Renal cortical epithelial cell (primary cell): ENCODE results near the gene AEBP1. TPM values are rescaled to one million over a fixed set of nuclear protein-coding genes. Genes with fewer than 3 reads are reported as not detected.
A peak's percentile ranks its signal among the peaks of the same experiment; 100 is the strongest.

Experiments
- DNase-seq: peaks from one replicate; pipeline ENCODE4 v3.0.0-alpha.2; 2011; ENCODE audit warnings: low read depth
- total RNA-seq: library from RNA; depleted of rRNA; stranded (reverse); fragments of >200 nt; gene quantifications from 2 replicates; pipeline ENCODE4 v1.2.3, GENCODE V29; 2014

AEBP1 gene
- total RNA-seq: 3.5 and 19.0 TPM in 2 replicates

DNA sequence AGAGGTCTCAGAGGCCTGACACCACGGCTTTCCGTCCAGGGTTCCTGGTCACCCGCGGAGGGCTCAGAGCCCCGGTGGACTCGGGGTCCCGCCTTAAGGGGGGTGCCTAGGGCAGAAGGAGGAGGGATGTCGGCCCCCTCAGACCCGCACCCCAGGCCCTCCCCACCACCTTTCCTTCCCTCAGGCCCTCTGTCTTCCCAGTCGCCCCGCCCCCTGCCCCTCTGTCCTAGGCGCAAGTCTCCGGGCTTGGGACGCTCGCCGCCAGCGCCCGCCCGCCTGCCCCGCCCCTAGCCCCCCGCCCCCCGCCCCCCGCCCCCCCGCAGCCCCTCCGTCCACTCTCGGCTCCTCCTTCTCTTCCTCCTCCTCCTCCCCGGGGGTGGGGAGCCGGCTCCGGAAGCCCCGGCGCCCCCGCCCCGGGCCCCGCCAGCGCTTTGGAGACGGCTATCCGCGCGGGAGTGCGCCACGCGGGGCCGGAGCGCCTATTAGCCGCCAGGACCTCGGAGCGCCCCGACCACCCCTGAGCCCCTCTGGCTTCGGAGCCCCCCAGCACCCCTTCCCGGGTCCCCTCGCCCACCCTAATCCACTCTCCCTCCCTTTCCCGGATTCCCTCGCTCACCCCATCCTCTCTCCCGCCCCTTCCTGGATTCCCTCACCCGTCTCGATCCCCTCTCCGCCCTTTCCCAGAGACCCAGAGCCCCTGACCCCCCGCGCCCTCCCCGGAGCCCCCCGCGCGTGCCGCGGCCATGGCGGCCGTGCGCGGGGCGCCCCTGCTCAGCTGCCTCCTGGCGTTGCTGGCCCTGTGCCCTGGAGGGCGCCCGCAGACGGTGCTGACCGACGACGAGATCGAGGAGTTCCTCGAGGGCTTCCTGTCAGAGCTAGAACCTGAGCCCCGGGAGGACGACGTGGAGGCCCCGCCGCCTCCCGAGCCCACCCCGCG lies at the start of gene AEBP1:
Gene AEBP1 (plus strand): TSS at position 423 of the 937 bp plus-strand sequence. CDS start 321 bp downstream, at position 744.
- peak; percentile 13 for DNase-seq

DNA sequence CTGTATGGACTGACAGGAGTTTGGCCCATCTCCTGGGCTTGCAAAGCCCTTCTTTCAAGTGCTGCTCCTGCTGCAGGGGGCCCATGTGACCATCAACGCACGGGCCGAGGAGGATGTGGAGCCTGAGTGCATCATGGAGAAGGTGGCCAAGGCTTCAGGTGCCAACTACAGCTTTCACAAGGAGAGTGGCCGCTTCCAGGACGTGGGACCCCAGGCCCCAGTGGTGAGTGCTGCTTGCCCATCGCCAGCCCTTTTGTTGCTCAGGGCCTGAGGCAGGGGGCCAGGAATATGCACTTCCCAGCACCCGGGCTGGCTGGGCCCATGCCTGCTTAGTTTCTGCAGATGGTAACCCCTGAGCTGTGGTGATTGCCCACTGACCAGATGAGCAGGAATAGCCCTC lies 47.5 kb upstream of the AEBP1 start:
- no peak for DNase-seq

DNA sequence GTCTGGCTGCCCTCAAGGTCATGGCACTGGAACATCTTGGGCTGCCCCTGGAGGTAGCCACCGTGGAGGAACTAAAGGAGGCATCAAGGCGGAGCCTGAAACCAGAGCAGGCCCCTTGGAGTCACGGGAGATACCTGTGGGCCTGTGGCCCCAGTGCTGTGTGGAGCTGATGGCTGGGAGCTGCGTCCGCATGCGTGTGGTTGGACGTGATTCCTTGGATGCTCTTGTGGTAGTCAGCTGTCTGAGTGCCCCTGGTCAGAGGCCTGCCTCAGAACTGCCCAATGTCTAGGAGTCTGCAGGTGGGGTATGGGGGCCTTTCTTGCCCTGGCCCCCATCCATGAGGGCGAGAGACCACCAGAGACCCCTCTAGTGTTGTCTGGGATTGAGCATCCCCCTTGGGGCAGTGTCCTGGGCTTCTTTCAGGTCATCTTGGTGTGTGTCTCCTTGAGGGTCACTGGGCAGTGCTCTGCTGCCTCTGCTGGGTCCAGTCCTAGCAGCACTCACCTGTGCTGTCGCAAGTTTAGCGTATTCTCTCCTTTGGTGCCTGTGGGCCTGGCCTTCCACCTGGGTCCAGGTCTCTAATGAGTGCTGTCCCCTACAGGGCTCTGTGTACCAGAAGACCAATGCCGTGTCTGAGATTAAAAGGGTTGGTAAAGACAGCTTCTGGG lies 46.8 kb upstream of the AEBP1 start:
- DNase-seq: no peak

DNA sequence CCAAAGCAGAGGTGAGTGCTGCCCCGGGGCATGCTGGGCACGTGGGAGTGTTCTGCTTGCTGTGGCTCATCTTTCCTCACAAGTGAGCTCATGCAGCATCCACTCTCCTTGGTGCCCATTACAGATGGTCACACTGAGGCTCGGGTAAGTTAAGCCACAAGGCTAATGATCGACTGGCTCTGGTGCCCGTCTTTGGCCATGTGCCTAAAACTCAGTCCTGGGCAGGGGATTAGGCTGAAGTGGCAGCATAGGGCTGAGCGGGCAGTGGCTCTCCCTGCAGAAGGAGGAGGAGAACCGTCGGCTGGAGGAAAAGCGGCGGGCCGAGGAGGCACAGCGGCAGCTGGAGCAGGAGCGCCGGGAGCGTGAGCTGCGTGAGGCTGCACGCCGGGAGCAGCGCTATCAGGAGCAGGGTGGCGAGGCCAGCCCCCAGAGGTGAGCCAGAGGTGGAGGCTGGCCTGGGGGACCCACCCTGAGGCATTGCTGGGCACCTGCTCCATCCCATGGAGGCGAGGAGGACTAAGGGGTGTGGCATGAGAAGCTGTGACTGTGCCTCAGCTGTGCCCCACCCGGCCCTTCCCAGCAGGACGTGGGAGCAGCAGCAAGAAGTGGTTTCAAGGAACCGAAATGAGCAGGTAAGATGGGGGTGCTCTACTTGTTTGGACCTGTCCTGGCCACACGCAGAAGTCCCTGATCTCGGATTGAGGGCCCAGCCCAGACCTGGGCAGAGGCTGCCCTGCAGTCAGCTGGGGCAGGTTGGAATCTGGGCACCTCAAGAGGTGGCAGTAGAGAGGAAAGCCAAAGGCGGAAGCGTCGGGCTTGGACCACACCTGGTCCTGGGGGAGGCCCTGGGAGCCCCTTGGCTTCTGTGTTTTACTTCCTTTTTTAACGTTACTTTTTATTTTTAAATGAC lies 46.0 kb upstream of the AEBP1 start:
- DNase-seq: no peak

DNA sequence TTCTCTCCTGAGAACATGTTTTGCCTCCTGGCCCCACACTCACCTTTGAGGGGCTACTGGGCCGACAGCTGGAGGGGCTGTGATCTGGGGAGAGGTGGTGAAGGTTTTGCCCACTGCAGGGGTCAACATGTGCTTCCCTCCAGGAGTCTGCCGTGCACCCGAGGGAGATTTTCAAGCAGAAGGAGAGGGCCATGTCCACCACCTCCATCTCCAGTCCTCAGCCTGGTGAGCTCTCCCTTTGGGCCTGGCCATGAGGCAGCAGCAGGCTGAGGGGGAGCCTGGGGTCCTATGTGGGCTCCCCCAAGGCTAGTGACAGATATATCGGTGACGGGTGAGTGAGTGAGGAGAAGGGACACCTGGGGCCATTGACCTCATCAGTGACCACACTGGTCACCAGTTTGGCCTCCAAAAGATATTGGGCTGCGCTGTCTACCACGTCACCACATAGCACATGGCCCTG lies 45.4 kb upstream of the AEBP1 start:
- no peak for DNase-seq

DNA sequence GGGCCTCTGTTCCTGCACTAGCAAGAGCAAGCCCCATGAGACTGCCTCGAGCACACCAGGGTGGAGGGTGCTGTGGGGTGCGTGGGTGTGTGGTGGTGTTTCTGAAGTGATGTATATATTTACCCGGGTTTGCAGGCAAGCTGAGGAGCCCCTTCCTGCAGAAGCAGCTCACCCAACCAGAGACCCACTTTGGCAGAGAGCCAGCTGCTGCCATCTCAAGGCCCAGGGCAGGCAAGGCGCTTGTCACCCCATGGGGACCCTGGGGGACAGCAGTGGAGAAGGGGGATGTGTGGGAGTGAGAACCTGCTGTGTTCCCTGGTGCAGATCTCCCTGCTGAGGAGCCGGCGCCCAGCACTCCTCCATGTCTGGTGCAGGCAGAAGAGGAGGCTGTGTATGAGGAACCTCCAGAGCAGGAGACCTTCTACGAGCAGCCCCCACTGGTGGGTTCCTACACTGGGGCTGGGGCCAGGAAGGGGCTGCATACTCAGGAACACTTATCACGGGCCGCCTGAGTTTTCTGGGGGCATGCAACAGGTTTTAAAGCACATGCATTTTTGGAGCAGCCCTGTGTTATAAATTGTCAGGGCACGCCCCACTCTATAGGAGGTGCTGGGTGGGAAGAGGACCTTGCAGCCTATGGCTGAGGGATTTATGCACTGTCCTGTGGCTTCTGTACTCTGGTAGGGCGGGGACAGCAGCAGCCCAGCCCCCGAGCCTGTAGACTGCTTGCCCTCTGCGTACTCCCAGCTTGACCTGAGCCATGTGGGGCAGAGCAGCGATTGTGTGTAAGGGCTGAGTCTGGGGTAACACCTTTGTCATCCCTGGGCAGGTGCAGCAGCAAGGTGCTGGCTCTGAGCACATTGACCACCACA lies 44.7 kb upstream of the AEBP1 start:
- DNase-seq: no peak

DNA sequence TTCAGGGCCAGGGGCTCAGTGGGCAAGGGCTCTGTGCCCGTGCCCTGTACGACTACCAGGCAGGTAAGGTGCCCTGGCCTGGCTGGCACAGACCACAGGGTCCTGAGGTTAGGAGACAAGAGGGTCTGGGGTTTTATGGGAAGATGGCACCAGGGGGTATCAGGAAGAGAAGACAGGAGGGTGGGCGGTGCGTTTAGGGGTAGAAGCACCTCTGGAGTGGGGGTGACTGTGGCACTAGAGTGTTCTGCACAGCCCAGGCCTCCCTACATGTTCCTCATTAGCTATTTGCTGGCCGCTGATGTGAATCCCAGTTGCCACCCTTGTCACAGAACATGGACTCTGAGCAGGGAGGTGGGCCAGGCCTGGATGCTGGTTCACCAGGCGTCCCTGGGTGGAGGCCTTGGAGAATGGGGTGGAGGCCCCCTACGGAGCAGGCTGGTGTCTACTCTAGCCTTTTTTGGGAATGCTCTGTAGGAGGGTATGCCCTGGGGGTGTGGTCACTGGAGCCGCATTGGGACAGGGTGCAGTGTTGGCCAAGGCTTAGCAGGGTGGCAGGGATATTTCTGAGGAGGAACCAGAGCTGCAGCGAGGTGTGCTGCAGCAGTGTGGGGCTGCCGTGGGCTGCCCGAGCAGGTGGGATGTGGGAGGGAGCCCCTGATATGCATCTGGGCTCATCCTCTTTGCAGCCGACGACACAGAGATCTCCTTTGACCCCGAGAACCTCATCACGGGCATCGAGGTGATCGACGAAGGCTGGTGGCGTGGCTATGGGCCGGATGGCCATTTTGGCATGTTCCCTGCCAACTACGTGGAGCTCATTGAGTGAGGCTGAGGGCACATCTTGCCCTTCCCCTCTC lies 43.8 kb upstream of the AEBP1 start:
- no peak for DNase-seq

DNA sequence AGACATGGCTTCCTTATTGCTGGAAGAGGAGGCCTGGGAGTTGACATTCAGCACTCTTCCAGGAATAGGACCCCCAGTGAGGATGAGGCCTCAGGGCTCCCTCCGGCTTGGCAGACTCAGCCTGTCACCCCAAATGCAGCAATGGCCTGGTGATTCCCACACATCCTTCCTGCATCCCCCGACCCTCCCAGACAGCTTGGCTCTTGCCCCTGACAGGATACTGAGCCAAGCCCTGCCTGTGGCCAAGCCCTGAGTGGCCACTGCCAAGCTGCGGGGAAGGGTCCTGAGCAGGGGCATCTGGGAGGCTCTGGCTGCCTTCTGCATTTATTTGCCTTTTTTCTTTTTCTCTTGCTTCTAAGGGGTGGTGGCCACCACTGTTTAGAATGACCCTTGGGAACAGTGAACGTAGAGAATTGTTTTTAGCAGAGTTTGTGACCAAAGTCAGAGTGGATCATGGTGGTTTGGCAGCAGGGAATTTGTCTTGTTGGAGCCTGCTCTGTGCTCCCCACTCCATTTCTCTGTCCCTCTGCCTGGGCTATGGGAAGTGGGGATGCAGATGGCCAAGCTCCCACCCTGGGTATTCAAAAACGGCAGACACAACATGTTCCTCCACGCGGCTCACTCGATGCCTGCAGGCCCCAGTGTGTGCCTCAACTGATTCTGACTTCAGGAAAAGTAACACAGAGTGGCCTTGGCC lies 43.0 kb upstream of the AEBP1 start:
- no peak for DNase-seq

DNA sequence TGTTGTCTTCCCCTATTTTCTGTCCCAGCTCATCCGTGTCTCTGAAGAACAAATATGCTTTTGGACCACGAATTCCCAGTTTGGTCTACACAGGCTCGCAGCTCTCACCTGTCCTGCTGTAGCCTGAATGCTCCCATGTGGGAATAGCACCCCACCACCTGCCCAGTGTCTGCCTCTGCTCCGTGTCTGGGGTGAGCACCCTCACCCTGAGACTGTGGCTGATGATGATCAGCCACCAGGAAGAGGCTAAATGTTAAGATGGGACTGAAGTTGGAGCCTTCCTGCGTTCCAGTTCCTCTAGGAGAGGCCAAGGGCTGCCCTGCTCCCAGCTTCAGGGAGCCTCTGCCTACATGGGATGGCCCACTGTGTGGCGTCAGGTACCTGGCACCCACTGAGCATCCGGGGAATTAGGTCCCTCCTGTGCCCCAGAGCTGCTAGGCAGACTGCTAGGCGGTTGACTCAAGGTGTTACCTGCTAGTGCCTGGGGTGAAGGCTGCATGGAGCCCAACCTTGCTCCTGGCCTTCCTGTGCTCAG lies 42.4 kb upstream of the AEBP1 start:
- DNase-seq: no peak

DNA sequence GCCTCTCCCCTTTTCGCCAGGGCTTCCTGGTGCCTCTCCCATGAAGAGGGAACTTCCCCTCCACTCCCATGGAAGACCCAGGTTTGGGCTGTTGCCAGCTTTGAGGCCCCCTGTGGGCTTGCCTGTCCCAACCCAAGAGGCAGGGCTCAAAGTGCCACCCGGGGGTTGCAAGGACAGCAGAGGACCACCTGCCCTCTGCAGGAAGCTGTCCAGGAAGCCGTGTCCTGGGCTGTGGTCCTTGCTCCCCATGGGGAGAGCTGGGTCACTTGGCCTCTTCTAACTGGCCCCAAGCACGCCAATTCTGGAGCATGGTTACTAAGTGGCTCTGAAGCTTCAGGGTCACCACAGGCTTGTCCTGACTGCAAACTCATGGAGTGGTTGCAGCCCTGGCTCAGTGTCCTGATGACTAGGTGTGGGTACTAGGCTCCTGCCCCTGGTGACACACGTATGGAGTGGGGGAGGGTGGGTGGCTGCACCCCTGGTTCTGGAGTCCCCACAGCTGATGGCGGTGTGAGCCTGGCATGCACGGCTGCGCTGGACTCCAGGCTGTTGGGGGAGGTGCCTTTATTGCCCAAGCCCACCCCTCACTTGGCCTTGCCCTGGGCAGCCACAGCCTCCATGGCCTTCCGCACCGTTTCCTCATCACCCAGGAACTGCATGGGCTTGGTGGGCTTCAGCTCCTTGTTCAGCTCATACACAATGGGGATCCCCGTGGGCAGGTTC lies 41.8 kb upstream of the AEBP1 start:
- DNase-seq: no peak

DNA sequence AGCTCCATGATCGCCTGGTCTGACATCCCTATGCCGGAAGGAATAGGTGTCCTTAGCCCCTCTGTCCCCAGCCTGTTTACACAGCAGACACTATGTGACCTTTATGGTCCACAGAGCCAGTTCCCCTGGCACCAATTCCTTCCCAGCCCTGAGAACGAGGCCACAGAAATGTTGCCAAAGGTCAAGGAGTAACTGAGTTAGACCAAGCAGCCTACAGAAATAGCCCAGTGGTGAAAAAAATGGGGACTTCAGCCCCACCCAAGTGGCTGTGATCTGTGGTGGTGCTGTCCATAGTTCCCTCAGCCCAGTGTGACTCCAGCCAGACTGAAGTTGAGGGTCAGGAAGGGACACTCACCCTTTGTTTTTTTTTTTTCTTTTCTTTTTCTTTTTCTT lies 41.2 kb upstream of the AEBP1 start:
- no peak for DNase-seq

DNA sequence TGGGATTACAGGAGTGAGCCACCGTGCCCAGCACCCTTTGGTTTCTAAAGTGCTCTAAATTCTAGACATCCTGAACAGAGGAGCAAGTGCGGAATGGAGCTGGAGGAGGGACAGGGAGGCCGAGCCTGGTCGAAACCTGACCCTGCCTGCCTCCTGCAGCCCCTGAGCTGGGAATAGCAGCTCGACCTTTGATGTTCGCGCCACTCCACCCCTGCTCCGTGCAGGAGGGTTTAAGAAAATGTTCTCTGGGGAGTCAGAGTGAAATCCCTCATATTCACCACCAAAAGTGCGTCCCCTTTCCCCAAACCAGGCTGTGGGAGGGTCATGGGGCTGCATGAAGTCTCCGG lies 40.6 kb upstream of the AEBP1 start:
- no peak for DNase-seq

DNA sequence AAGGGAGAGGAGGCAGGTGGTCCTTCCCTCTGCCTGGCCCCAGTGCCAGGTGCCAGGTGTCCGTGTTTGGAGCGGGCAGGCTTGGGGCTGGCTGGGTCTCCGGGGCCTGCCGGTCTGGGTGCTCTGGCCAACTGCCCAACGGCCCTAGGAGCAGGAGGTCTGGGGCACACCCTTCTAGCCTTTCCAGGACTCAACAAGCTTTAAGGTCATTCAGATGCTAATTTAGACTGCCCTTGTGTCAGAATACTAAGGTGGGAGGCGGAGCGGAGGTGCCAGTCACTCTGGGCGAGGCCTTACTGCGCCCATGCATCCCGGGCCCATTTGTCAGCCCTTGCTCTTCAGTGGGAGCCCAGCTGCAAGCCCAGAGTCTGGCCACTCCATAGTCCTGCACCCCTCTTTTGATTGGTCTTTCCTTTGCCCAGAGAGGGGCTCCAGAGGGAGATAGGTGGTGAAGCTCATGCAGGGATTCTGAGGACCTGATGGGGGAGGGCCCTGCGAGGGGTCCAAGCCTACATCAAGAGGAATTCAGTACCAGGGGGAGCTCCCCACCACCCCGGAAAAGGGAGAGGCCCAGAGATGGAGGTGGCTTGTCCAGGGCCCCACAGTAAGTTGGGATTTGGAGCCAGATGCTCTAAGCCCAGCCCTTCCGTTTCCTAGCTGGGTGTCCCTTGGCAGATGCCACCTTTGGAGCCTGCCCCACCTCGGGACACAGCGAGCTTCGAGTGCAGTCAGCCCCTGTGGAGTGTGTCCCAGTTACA lies 40.1 kb upstream of the AEBP1 start:
- DNase-seq: no peak

DNA sequence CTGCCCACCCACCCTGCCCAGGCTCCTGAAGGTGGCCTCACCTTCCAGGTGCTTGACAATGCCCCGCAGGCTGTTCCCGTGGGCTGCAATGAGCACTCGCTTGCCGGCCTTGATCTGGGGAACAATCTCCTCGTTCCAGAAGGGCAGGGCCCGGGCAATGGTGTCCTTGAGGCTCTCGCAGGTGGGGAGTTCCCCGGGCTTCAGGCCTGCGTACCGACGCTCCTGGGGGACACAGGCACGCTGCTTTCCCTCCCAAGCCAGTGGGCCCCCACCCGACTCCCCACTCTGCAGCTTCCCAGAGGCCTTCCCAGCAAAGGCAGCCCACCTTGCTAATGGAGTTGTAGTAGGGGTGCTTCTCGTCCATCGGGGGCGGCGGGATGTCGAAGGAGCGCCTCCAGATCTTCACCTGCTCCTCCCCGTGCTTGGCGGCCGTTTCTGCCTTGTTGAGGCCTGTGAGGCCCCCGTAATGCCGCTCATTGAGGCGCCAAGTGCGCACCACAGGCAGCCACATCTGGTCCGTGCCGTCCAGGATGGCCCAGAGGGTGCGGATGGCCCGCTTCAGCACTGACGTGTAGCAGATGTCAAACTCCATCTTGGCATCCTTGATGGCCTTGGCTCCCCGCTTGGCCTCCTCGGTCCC lies 39.2 kb upstream of the AEBP1 start:
- no peak for DNase-seq

DNA sequence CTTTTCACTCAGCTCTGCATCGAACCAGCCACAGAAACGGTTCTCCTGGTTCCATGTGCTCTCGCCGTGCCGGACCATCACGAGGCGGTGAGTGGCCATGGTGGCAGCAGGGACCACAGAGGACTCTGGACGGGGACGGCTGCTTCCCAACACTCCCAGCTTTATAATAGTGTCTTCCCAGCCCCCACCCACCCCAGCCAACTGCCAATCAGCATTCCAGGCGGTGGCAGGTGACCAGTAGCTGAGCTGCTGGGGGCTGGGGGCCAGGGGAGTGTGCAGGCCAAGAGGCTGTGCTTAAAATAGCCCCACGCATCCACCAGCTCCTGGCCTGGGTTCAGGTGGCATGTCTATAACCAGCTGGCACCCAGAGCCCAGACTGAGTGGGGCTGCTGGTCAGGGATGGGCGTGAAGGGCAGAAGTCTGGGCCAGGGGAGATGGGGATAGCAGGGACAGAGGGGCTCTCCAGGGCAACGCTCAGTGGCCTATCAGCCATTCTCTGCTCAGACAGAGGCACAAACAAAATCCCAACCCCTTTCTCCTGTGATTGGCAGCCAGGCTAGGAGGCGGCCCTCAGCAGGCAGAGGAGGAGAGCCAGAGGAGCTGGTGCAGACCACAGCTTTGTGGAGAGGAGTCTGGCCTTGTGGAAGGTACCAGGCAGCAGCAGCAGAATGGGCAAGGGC lies 38.6 kb upstream of the AEBP1 start, which contains the start of gene PGAM2:
Gene PGAM2 (minus strand): TSS at position 137 of the 680 bp plus-strand sequence. CDS start 38 bp downstream, at position 99.
- DNase-seq: no peak

DNA sequence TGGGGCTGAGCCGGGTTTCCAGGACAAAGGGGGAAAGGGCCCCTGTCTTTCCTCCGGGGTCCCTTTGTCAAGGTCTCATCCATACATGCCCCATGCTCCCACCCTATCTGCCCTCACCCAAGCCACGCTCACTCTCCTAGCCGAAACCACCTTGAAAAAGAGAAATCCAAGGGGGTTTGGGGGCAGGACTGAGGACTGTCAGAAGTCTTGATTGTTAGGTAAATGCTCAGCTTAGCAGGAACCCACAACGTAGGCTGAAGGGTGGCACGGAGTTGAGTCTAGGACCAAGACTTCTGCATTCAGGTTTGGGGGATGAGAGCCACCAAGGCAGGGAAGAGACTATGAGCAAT lies 38.1 kb upstream of the AEBP1 start:
- no peak for DNase-seq
